ENCODE results near the gene GALNT8. TPM values are rescaled to one million over a fixed set of nuclear protein-coding genes. Genes with fewer than 3 reads are reported as not detected.

GALNT8 gene
- total and polyA plus RNA-seq, 10 of the 15 experiments (the other 5 are each of a cell fraction or from before 2014, with no cell fraction given), result 0.14 to 0.81 (median 0.31) TPM; not detected in 1

DNA sequence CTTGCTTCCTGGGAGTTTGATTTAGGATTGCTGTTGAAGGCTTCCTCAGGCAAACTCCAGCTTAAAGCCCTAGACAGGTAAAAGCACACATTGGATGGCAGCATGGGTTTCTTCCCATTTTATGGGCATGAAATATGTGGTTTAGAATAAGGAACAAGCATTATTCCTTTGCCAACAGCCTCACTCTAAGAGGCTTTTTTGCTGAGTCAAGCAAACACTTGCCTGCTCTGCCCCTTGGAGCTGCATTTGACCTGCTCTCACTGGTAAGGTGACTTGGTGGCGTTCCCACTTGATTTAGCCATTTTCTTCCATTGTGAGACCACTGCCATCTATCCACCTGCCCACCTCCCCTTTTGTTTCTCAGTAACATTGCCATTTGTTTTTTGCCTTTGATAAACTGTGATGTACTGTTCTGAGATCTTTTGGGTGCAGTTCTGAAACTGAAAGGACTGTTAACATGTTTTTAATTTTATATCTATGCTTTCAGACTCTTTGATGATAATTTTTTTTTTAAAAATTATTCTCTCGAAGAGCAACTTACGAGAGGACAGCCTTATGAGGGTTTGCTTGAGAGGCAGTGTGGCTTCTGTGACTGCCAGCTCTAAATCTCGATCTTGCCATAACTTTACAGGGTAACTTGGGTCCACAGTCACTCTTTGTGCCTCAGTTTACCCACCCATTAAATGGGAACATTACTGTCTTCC lies 92.6 kb downstream of the GALNT8 start:
- Histone ChIP-seq H3K27me3 (replicated peaks in 1 of 2; ENCODE audit: control insufficient read depth in 2 of 2, insufficient read depth in 2 of 2, low read length in 1 of 2) (no peaks in the 10 kb centered on the region), H3K36me3 (ENCODE audit: control insufficient read depth in 2 of 2, insufficient read depth in 2 of 2, low read length in 1 of 2) (no peaks in the 10 kb centered on the region; a peak in 1 of 4 replicates), H3K4me2 (ENCODE audit: control insufficient read depth, insufficient read depth) (no peak overlapping the region), H3K9ac (ENCODE audit: control insufficient read depth, insufficient read depth, low read length) (no peak overlapping the region), H3K9me3 (replicated peaks; ENCODE audit: control insufficient read depth, insufficient read depth, low read length) (no peaks in the 10 kb centered on the region), H3K79me2 (ENCODE audit: control insufficient read depth, insufficient read depth, low read length) (no peaks in the 10 kb centered on the region), H4K20me1 (ENCODE audit: control insufficient read depth, insufficient read depth) (no peaks in the 10 kb centered on the region; the same call in 1 of the 2 replicates), H3K4me3 (no peak overlapping the region), H3K27ac (ENCODE audit: control insufficient read depth, insufficient read depth) (no peak overlapping the region), H3K4me1 (ENCODE audit: control insufficient read depth, insufficient read depth, low read length) (peaks cover 4% of the 10 kb centered on the region), H2AFZ (ENCODE audit: control insufficient read depth, low read depth, low read length) (no peak overlapping the region)
- intact Hi-C loops (cut with micrococcal nuclease; ENCODE audit: unreplicated experiment), result no loop called here
- TF ChIP-seq RFX5 (IDR thresholded peaks at IDR 0.05; ENCODE audit: low read depth, low read length), result no peak
- TF ChIP-seq MYB (IDR thresholded peaks at IDR 0.05; ENCODE audit: borderline replicate concordance, low read depth, low read length), result no peak
- no peak for TF ChIP-seq WRNIP1 (IDR thresholded peaks at IDR 0.05; ENCODE audit: borderline replicate concordance, low read depth, low read length)
- TF ChIP-seq EED (IDR thresholded peaks at IDR 0.05; ENCODE audit: low read depth), result no peak
- no peak for TF ChIP-seq YY1 (IDR thresholded peaks at IDR 0.05; ENCODE audit: low read depth, low read length)
- TF ChIP-seq, protein P1, sequence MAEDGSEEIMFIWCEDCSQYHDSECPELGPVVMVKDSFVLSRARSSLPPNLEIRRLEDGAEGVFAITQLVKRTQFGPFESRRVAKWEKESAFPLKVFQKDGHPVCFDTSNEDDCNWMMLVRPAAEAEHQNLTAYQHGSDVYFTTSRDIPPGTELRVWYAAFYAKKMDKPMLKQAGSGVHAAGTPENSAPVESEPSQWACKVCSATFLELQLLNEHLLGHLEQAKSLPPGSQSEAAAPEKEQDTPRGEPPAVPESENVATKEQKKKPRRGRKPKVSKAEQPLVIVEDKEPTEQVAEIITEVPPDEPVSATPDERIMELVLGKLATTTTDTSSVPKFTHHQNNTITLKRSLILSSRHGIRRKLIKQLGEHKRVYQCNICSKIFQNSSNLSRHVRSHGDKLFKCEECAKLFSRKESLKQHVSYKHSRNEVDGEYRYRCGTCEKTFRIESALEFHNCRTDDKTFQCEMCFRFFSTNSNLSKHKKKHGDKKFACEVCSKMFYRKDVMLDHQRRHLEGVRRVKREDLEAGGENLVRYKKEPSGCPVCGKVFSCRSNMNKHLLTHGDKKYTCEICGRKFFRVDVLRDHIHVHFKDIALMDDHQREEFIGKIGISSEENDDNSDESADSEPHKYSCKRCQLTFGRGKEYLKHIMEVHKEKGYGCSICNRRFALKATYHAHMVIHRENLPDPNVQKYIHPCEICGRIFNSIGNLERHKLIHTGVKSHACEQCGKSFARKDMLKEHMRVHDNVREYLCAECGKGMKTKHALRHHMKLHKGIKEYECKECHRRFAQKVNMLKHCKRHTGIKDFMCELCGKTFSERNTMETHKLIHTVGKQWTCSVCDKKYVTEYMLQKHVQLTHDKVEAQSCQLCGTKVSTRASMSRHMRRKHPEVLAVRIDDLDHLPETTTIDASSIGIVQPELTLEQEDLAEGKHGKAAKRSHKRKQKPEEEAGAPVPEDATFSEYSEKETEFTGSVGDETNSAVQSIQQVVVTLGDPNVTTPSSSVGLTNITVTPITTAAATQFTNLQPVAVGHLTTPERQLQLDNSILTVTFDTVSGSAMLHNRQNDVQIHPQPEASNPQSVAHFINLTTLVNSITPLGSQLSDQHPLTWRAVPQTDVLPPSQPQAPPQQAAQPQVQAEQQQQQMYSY (CRISPR knock-in tag; IDR thresholded peaks at IDR 0.05), result no peak
- TF ChIP-seq TAF1 (IDR thresholded peaks at IDR 0.05; ENCODE audit: borderline replicate concordance, low read depth, low read length), result no peak
- TF ChIP-seq NFIC (IDR thresholded peaks at IDR 0.05; ENCODE audit: low read depth, low read length), result no peak
- TF ChIP-seq, protein P2, sequence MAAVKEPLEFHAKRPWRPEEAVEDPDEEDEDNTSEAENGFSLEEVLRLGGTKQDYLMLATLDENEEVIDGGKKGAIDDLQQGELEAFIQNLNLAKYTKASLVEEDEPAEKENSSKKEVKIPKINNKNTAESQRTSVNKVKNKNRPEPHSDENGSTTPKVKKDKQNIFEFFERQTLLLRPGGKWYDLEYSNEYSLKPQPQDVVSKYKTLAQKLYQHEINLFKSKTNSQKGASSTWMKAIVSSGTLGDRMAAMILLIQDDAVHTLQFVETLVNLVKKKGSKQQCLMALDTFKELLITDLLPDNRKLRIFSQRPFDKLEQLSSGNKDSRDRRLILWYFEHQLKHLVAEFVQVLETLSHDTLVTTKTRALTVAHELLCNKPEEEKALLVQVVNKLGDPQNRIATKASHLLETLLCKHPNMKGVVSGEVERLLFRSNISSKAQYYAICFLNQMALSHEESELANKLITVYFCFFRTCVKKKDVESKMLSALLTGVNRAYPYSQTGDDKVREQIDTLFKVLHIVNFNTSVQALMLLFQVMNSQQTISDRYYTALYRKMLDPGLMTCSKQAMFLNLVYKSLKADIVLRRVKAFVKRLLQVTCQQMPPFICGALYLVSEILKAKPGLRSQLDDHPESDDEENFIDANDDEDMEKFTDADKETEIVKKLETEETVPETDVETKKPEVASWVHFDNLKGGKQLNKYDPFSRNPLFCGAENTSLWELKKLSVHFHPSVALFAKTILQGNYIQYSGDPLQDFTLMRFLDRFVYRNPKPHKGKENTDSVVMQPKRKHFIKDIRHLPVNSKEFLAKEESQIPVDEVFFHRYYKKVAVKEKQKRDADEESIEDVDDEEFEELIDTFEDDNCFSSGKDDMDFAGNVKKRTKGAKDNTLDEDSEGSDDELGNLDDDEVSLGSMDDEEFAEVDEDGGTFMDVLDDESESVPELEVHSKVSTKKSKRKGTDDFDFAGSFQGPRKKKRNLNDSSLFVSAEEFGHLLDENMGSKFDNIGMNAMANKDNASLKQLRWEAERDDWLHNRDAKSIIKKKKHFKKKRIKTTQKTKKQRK (IDR thresholded peaks at IDR 0.05; ENCODE audit: low read depth, low read length), result no peak
- no peak for TF ChIP-seq PML (IDR thresholded peaks at IDR 0.05; ENCODE audit: low read length)
- TF ChIP-seq SREBF2 (IDR thresholded peaks at IDR 0.05; ENCODE audit: low read length), result no peak
- no peak for TF ChIP-seq SMAD5 (IDR thresholded peaks at IDR 0.05; ENCODE audit: low read depth)
- ChIA-PET POLR2A (no interaction called here), RAD21 (ENCODE audit: unreplicated experiment) (no interaction called here), CTCF (interaction anchor here (1.1 to 2.2 kb wide), 2 partner anchors 36 to 42 kb away, joined by 3 to 9 read pairs; no protein-coding TSS in a partner anchor), SMC1A (ENCODE audit: uncharacterized antibody, unreplicated experiment) (no interaction called here)
- WGBS (ENCODE audit: insufficient coverage, insufficient replicate concordance, low lambda C conversion rate, missing lambda C conversion rate), result 50% methylated on average over 4 of the region's 4 CpGs
- FAIRE-seq (no peak), ATAC-seq (no peak), DNase-seq (ENCODE audit: low read depth, low spot score) (no peak)
- BruUV-seq (replicated peaks), result no TSS peak
- in situ Hi-C loops (cut with MboI), result no loop called here
